Epithelial cell of proximal tubule (primary cell): ENCODE data around the gene RBFOX2. TPM values are rescaled to one million over a fixed set of nuclear protein-coding genes. Genes with fewer than 3 reads are reported as not detected.

Source experiments
- DNase-seq: peaks from one replicate; pipeline ENCODE4 v3.0.0-alpha.2; 2011; ENCODE audit warnings: low read depth
- H3K4me3 ChIP-seq: 2 replicates; pipeline ENCODE4 v1.5.1; 2011; ENCODE audit warnings: low read depth, mild to moderate bottlenecking, low read length
- CTCF ChIP-seq: conservative IDR thresholded peaks from 2 replicates; pipeline ENCODE4 v1.5.1; 2012; ENCODE audit warnings: low read depth, mild to moderate bottlenecking, low read length
- total RNA-seq: library from RNA; depleted of rRNA; stranded (reverse); fragments of >200 nt; gene quantifications from 2 replicates; pipeline ENCODE4 v1.2.3, GENCODE V29; 2015

The RBFOX2 gene
- total RNA-seq, 1 donor from 2014 or later = 67.0 TPM

GRCh38 chr22:35904752-35905151 is 123.9 kb downstream of the RBFOX2 start:
- DNase-seq = no peak
- TF ChIP-seq CTCF = no peak
- H3K4me3 ChIP-seq = no peak overlapping the region

- no peak for TF ChIP-seq CTCF
- no peak for DNase-seq
- no peak overlapping the region for H3K4me3 ChIP-seq
These were observed 124.3 kb downstream of the RBFOX2 start for GRCh38 chr22:35904336-35904692.

- H3K4me3 ChIP-seq = no peak overlapping the region
- no peak for DNase-seq
- no peak for TF ChIP-seq CTCF
These were observed 124.9 kb downstream of the RBFOX2 start for GRCh38 chr22:35903571-35904335.

- no peak for TF ChIP-seq CTCF
- DNase-seq = no peak
- no peak overlapping the region for H3K4me3 ChIP-seq
These were observed 128.0 kb downstream of the RBFOX2 start for GRCh38 chr22:35900483-35901168.

- TF ChIP-seq CTCF = no peak
- no peak overlapping the region for H3K4me3 ChIP-seq
- DNase-seq = no peak
These were observed 128.9 kb downstream of the RBFOX2 start for GRCh38 chr22:35899736-35900135.

- TF ChIP-seq CTCF = no peak
- DNase-seq = no peak
These were observed 132.4 kb downstream of the RBFOX2 start for GRCh38 chr22:35896111-35896705.

More at GRCh38 chr22:35896111-35896705, 132.4 kb downstream of the RBFOX2 start:
- H3K4me3 ChIP-seq = no peak overlapping the region
